ENCODE results near the gene SCARB1.

The SCARB1 gene

GRCh38 chr12:124847113-124848074, 16.3 kb downstream of the SCARB1 start:
- H4K20me1 ChIP-seq (ENCODE audit: control insufficient read depth, insufficient read depth, low read depth, low read length), result peaks cover 12% of the 10 kb centered on the region; the same call in 1 of the 2 replicates
- peaks cover 58% of the 10 kb centered on the region for H3K36me3 ChIP-seq (ENCODE audit: control insufficient read depth, low read length)
- TF ChIP-seq EZH2phosphoT487 (IDR thresholded peaks at IDR 0.05; ENCODE audit: borderline replicate concordance, low read length) (no peak), CTCF (IDR thresholded peaks at IDR 0.05; ENCODE audit: low read depth, low read length, poor library complexity, severe bottlenecking) (no peak)
- H3K4me2 ChIP-seq (ENCODE audit: low read length), result no peak overlapping the region
- no peaks in the 10 kb centered on the region for H3K27me3 ChIP-seq (ENCODE audit: control insufficient read depth, low read length)
- no peaks in the 10 kb centered on the region for H3K9me2 ChIP-seq (replicated peaks; ENCODE audit: control insufficient read depth, low read length)
- no peaks in the 10 kb centered on the region for H3F3A ChIP-seq (ENCODE audit: control insufficient read depth, insufficient read depth)
- no peak overlapping the region for H3K4me3 ChIP-seq (ENCODE audit: low read length)
- H3K4me1 ChIP-seq (ENCODE audit: control insufficient read depth, low read length), result no peaks in the 10 kb centered on the region
- peaks cover 90% of the 10 kb centered on the region for H3K79me2 ChIP-seq (ENCODE audit: control insufficient read depth, low read length)
- no peak overlapping the region for H3K27ac ChIP-seq (ENCODE audit: low read depth, low read length)
- H3K9me3 ChIP-seq (ENCODE audit: control insufficient read depth, insufficient read depth, low read length), result no peaks in the 10 kb centered on the region

- H3K79me2 ChIP-seq (ENCODE audit: control insufficient read depth, low read length), result peaks cover 92% of the 10 kb centered on the region
- H3F3A ChIP-seq (ENCODE audit: control insufficient read depth, insufficient read depth), result no peaks in the 10 kb centered on the region
- no peaks in the 10 kb centered on the region for H3K27me3 ChIP-seq (ENCODE audit: control insufficient read depth, low read length)
- H3K36me3 ChIP-seq (ENCODE audit: control insufficient read depth, low read length), result peaks cover 42% of the 10 kb centered on the region
- TF ChIP-seq CTCF (IDR thresholded peaks at IDR 0.05; ENCODE audit: low read depth, low read length, poor library complexity, severe bottlenecking) (no peak), EZH2phosphoT487 (IDR thresholded peaks at IDR 0.05; ENCODE audit: borderline replicate concordance, low read length) (no peak)
- H3K4me1 ChIP-seq (ENCODE audit: control insufficient read depth, low read length), result no peaks in the 10 kb centered on the region
- H3K9me2 ChIP-seq (replicated peaks; ENCODE audit: control insufficient read depth, low read length), result no peaks in the 10 kb centered on the region
- H3K9me3 ChIP-seq (ENCODE audit: control insufficient read depth, insufficient read depth, low read length), result no peaks in the 10 kb centered on the region
- H3K4me2 ChIP-seq (ENCODE audit: low read length), result no peak overlapping the region
- H3K27ac ChIP-seq (ENCODE audit: low read depth, low read length), result no peak overlapping the region
- no peak overlapping the region for H3K4me3 ChIP-seq (ENCODE audit: low read length)
- peaks cover 9% of the 10 kb centered on the region; the same call in 1 of the 2 replicates for H4K20me1 ChIP-seq (ENCODE audit: control insufficient read depth, insufficient read depth, low read depth, low read length)
Observed at GRCh38 chr12:124844411-124845397, 19.0 kb downstream of the SCARB1 start.

- H3F3A ChIP-seq (ENCODE audit: control insufficient read depth, insufficient read depth), result no peaks in the 10 kb centered on the region
- peaks cover 34% of the 10 kb centered on the region for H3K36me3 ChIP-seq (ENCODE audit: control insufficient read depth, low read length)
- peaks cover 9% of the 10 kb centered on the region; the same call in 1 of the 2 replicates for H4K20me1 ChIP-seq (ENCODE audit: control insufficient read depth, insufficient read depth, low read depth, low read length)
- no peaks in the 10 kb centered on the region for H3K9me2 ChIP-seq (replicated peaks; ENCODE audit: control insufficient read depth, low read length)
- H3K4me1 ChIP-seq (ENCODE audit: control insufficient read depth, low read length), result no peaks in the 10 kb centered on the region
- TF ChIP-seq EZH2phosphoT487 (IDR thresholded peaks at IDR 0.05; ENCODE audit: borderline replicate concordance, low read length), result no peak
- TF ChIP-seq CTCF (IDR thresholded peaks at IDR 0.05; ENCODE audit: low read depth, low read length, poor library complexity, severe bottlenecking), result no peak
- H3K27ac ChIP-seq (ENCODE audit: low read depth, low read length), result no peak overlapping the region
- H3K9me3 ChIP-seq (ENCODE audit: control insufficient read depth, insufficient read depth, low read length), result no peaks in the 10 kb centered on the region
- no peaks in the 10 kb centered on the region for H3K27me3 ChIP-seq (ENCODE audit: control insufficient read depth, low read length)
- peaks cover 90% of the 10 kb centered on the region for H3K79me2 ChIP-seq (ENCODE audit: control insufficient read depth, low read length)
- no peak overlapping the region for H3K4me2 ChIP-seq (ENCODE audit: low read length)
- H3K4me3 ChIP-seq (ENCODE audit: low read length), result no peak overlapping the region
Observed at GRCh38 chr12:124842800-124843510, 20.7 kb downstream of the SCARB1 start.
